ENCODE measurements around the gene ALG14. TPM values are rescaled to one million over a fixed set of nuclear protein-coding genes. Genes with fewer than 3 reads are reported as not detected.
A peak's percentile ranks its signal among the peaks of the same experiment; 100 is the strongest.

The ALG14 gene
- total RNA-seq, 1 donor from 2014 or later = 10.5 TPM

DNA sequence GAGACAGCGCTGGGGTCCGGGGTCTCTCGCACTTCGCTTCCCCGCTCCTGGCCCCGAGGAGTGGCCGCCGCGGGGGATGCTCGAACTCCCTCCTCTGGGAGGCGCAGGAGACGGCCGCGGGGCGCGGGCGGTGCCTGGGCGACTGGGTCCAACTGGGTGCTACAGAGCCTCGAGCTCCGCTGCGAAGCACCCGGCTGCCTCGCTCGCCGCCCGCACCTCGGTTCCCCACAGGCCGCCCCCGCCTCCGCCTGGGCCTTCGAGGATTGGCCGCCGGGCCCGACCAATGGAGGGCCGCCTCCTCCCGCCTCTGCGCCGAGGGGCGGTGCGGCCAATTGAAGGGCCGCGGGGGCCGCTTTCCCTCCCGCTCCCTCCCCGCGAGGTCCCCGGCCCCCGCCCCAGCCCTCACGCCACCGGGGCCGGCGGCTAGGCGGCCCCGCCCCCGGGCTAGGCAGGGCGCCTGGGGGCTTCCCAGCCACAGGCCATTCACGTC, 145.8 kb downstream of the ALG14 start, which contains the start of gene CNN3:
Gene CNN3 (minus strand): TSS at position 196 of the 490 bp plus-strand sequence. CDS start 216 bp downstream, outside the sequence.
- peaks cover 57% of the 10 kb centered on the region for H3K4me1 Mint-ChIP-seq (ENCODE audit: low read depth)
- TF ChIP-seq CTCF (IDR thresholded peaks at IDR 0.05; ENCODE audit: unreplicated experiment) = no peak
- peak within 1 kb of the TSS; percentile 99 for H3K4me3 Mint-ChIP-seq (ENCODE audit: low read depth)

DNA sequence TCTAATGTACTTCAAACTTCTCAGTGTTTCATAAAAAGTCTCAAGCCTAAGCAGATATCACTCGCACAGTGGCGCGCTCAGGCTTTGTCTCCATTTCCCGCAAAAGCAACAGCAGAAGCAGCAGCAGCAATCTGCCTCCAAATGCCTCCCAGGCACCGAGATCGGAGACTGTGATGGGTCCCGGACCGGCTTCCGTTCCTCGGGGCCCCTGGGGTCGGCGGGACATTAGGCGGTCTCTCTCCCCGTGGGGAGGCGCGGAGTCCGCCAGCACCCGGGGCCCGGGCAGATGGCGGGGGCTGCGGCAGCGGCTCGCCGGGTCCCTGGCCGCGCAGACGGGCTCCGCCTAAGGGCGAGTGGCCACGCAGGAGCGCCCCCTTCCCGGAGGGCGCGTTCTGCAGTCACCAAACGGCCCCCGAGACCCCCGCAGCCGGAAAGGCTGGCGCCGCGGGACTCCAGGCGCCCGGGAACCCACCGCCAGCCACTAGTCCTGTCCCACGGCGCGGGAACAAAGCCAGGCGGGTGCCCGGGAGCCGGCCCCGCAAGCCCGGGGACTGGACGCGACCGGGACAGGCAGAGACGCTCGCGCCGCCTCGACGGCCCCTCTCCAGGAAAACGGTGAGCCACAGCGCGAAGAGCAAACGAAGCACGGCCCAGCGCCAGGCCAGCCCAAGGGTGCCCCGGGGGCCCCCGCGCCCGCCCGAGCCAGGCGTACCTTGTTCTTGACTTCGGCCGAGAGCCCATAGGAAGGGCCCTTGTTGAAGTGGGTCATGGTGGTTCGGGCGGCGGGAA, 146.4 kb downstream of the ALG14 start:
- H3K4me1 Mint-ChIP-seq (ENCODE audit: low read depth) = peaks cover 64% of the 10 kb centered on the region
- peaks cover 13% of the 10 kb centered on the region for H3K36me3 Mint-ChIP-seq (ENCODE audit: insufficient read depth)
- TF ChIP-seq CTCF (IDR thresholded peaks at IDR 0.05; ENCODE audit: unreplicated experiment) = peak; percentile 61
- no peaks in the 10 kb centered on the region for H3K27me3 Mint-ChIP-seq
- peaks cover 3% of the 10 kb centered on the region for H3K9me3 Mint-ChIP-seq (ENCODE audit: low read depth)
- H3K4me3 Mint-ChIP-seq (ENCODE audit: low read depth) = peak overlapping the region; percentile 99
- peak; percentile 55 for DNase-seq (ENCODE audit: low spot score, unreplicated experiment)
- peak overlapping the region; percentile 100 for H3K27ac Mint-ChIP-seq

More for the DNA sequence above, 145.8 kb downstream of the ALG14 start, which contains the start of gene CNN3:
- Mint-ChIP-seq H3K27me3 (no peaks in the 10 kb centered on the region), H3K9me3 (ENCODE audit: low read depth) (peaks cover 3% of the 10 kb centered on the region), H3K36me3 (ENCODE audit: insufficient read depth) (peaks cover 10% of the 10 kb centered on the region), H3K27ac (peak within 1 kb of the TSS; percentile 100)
- peak; percentile 93 for DNase-seq (ENCODE audit: low spot score, unreplicated experiment)

- no peaks in the 10 kb centered on the region for H3K9me3 Mint-ChIP-seq (ENCODE audit: low read depth)
- peak overlapping the region; percentile 100 for H3K27ac Mint-ChIP-seq
- DNase-seq (ENCODE audit: low spot score, unreplicated experiment) = peak; percentile 81
- H3K36me3 Mint-ChIP-seq (ENCODE audit: insufficient read depth) = peaks cover 11% of the 10 kb centered on the region
- TF ChIP-seq CTCF (IDR thresholded peaks at IDR 0.05; ENCODE audit: unreplicated experiment) = no peak
- H3K4me1 Mint-ChIP-seq (ENCODE audit: low read depth) = peaks cover 68% of the 10 kb centered on the region
- peak overlapping the region; percentile 99 for H3K4me3 Mint-ChIP-seq (ENCODE audit: low read depth)
- no peaks in the 10 kb centered on the region for H3K27me3 Mint-ChIP-seq
These were observed 147.1 kb downstream of the ALG14 start for GRCh38 chr1:94925561-94926125.

- Mint-ChIP-seq H3K4me3 (ENCODE audit: low read depth) (peak overlapping the region; percentile 99), H3K9me3 (ENCODE audit: low read depth) (no peaks in the 10 kb centered on the region), H3K27ac (peak overlapping the region; percentile 100), H3K36me3 (ENCODE audit: insufficient read depth) (peaks cover 11% of the 10 kb centered on the region), H3K27me3 (no peaks in the 10 kb centered on the region), H3K4me1 (ENCODE audit: low read depth) (peaks cover 68% of the 10 kb centered on the region)
- TF ChIP-seq CTCF (IDR thresholded peaks at IDR 0.05; ENCODE audit: unreplicated experiment) = no peak
- DNase-seq (ENCODE audit: low spot score, unreplicated experiment) = no peak
These were observed 147.7 kb downstream of the ALG14 start for GRCh38 chr1:94925004-94925403.

Other genes starting within 250 kb of the ALG14 start
- gene CNN3, start 145.8 kb downstream of the ALG14 start, total RNA-seq = 341 and 342 TPM in 2 replicates
- gene TLCD4, start 44.4 kb upstream of the ALG14 start, total RNA-seq = 33.8 and 34.2 TPM in 2 replicates
- gene RWDD3, start 161.3 kb upstream of the ALG14 start, total RNA-seq = 32.2 and 33.0 TPM in 2 replicates